Measurements from ENCODE around the gene RAD51C. TPM values are rescaled to one million over a fixed set of nuclear protein-coding genes. Genes with fewer than 3 reads are reported as not detected.

Gene RAD51C
- total and polyA plus RNA-seq, 9 of the 15 experiments (the other 6 are each of a cell fraction or from before 2014, with no cell fraction given), result 93.9 to 341 (median 135) TPM

DNA sequence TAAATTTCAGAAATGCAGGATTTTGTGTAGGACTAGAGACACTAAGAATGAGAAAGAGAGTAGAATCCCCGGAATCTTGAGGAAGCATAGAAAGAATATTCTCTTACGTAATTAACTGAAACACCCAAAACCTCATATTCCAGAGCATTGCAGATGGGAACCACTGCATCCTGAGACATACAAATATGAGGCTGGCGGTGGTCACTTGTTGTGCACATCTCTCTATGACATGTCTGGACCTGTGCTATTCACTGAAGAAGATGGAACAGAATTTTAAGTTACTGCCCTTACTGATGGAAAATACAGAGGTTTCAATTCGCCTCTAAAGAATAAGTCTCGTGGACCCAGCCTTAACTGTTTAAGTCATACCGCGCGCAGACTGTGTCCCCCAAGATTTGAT is 806 bp downstream of the RAD51C start (continued):
- TF ChIP-seq, protein P1, sequence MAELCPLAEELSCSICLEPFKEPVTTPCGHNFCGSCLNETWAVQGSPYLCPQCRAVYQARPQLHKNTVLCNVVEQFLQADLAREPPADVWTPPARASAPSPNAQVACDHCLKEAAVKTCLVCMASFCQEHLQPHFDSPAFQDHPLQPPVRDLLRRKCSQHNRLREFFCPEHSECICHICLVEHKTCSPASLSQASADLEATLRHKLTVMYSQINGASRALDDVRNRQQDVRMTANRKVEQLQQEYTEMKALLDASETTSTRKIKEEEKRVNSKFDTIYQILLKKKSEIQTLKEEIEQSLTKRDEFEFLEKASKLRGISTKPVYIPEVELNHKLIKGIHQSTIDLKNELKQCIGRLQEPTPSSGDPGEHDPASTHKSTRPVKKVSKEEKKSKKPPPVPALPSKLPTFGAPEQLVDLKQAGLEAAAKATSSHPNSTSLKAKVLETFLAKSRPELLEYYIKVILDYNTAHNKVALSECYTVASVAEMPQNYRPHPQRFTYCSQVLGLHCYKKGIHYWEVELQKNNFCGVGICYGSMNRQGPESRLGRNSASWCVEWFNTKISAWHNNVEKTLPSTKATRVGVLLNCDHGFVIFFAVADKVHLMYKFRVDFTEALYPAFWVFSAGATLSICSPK (IDR thresholded peaks at IDR 0.05; ENCODE audit: borderline replicate concordance), result 0 out of 2 replicates have a peak, but pooled peaks have one; percentile 13

DNA sequence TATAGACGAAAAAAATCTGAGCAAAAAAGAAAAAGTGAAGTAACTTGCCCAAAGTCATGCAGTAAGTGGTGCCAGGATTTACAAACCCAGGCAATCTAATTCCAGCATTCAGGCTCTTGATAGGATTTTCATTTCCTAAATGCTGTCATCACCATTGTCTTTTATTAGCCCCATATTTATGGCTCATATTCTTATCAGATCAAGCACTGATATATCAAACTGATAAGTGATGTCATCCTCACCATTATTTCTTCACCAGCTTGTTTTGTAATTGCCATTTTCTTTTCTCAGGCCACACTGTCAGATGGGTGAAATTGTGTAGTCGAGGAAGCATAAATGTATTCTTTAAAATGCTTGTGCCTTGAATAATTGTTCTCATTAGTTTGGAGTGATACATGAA is 1.3 kb downstream of the RAD51C start:
- ChIA-PET CTCF (ENCODE audit: low intra/inter-chr PET ratio) (no interaction called here), POLR2A (interaction anchor here (0.7 to 4.5 kb wide), 4 partner anchors 35 to 356 kb away, joined by 3 to 41 read pairs (median 7); no protein-coding TSS in a partner anchor)
- no peaks in the 10 kb centered on the region for H3K9me1 ChIP-seq (ENCODE audit: control insufficient read depth, insufficient read depth, low read length)
- H3K27ac ChIP-seq (ENCODE audit: extremely low read depth, low read depth, low read length), result peak overlapping the region; percentile 87; the same call in 2 of the 3 replicates
- peak overlapping the region in 1 of 2 experiments; percentile 89; a peak in 2 of 4 replicates for H3K9ac ChIP-seq (ENCODE audit: insufficient read depth in 1 of 2, low read depth in 2 of 2, low read length in 2 of 2)
- peaks cover 29% of the 10 kb centered on the region for H3K36me3 ChIP-seq (ENCODE audit: control insufficient read depth, insufficient read depth, low read length)
- intact Hi-C loops (cut with micrococcal nuclease), result no loop called here
- in situ Hi-C loops (cut with MboI), result no loop called here
- peak overlapping the region; percentile 87 for H3K4me2 ChIP-seq (ENCODE audit: insufficient read depth, low read length)
- H3K9me3 ChIP-seq (replicated peaks; ENCODE audit: control insufficient read depth, insufficient read depth, low read depth, low read length), result peaks cover 3% of the 10 kb centered on the region
- no peaks in the 10 kb centered on the region for H3K27me3 ChIP-seq (ENCODE audit: control insufficient read depth in 2 of 2, insufficient read depth in 2 of 2, low read length in 2 of 2)
- ATAC-seq (no peak), DNase-seq (ENCODE audit: extremely low read depth in 1 of 4, low spot score in 3 of 4) (no peak), FAIRE-seq (no peak)
- 0 out of 2 replicates have a peak overlapping the region, but pooled peaks have one; percentile 99 for H2AFZ ChIP-seq (ENCODE audit: low read depth, low read length)
- peaks cover 6% of the 10 kb centered on the region in 2 experiments for H3K4me1 ChIP-seq (replicated peaks in 1 of 2; ENCODE audit: control insufficient read depth in 2 of 2, insufficient read depth in 2 of 2, low read length in 2 of 2)
- H4K20me1 ChIP-seq (replicated peaks; ENCODE audit: control insufficient read depth, insufficient read depth, low read length), result no peaks in the 10 kb centered on the region
- WGBS (ENCODE audit: insufficient coverage, low coverage, missing lambda C conversion rate), result 16% methylated on average over 2 of the region's 2 CpGs
- BruUV-seq (replicated peaks), result no TSS peak
- H3K4me3 ChIP-seq, result peak overlapping the region; percentile 52
- peaks cover 32% of the 10 kb centered on the region for H3K79me2 ChIP-seq (ENCODE audit: control insufficient read depth, insufficient read depth, low read length)
- TF ChIP-seq MEIS2 (IDR thresholded peaks at IDR 0.05; ENCODE audit: partially characterized antibody), result peak; percentile 45
- TF ChIP-seq JUND (IDR thresholded peaks at IDR 0.05; ENCODE audit: borderline replicate concordance, low read depth, low read length), result 0 out of 2 replicates have a peak, but pooled peaks have one; percentile 19
- no peak for TF ChIP-seq JUND (tag; IDR thresholded peaks at IDR 0.05; ENCODE audit: borderline replicate concordance, low read depth, low read length)
- no peak for TF ChIP-seq ZNF444 (CRISPR knock-in tag; IDR thresholded peaks at IDR 0.05)
- TF ChIP-seq, protein P2, sequence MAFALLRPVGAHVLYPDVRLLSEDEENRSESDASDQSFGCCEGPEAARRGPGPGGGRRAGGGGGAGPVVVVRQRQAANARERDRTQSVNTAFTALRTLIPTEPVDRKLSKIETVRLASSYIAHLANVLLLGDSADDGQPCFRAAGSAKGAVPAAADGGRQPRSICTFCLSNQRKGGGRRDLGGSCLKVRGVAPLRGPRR (CRISPR knock-in tag; IDR thresholded peaks at IDR 0.05), result no peak
- 0 out of 4 replicates have a peak, but pooled peaks of 1 of the 2 experiments have one; percentile 0 for TF ChIP-seq KDM1A (IDR thresholded peaks at IDR 0.05)
- TF ChIP-seq, protein P3, sequence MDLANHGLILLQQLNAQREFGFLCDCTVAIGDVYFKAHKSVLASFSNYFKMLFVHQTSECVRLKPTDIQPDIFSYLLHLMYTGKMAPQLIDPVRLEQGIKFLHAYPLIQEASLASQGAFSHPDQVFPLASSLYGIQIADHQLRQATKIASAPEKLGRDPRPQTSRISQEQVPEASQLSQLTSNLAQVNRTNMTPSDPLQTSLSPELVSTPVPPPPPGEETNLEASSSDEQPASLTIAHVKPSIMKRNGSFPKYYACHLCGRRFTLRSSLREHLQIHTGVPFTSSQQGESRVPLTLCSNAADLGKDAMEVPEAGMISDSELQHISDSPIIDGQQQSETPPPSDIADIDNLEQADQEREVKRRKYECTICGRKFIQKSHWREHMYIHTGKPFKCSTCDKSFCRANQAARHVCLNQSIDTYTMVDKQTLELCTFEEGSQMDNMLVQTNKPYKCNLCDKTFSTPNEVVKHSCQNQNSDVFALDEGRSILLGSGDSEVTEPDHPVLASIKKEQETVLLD (IDR thresholded peaks at IDR 0.05), result 0 out of 2 replicates have a peak, but pooled peaks have one; percentile 35
- TF ChIP-seq DPF2 (IDR thresholded peaks at IDR 0.05), result 0 out of 2 replicates have a peak, but pooled peaks have one; percentile 23
- TF ChIP-seq, protein P4, sequence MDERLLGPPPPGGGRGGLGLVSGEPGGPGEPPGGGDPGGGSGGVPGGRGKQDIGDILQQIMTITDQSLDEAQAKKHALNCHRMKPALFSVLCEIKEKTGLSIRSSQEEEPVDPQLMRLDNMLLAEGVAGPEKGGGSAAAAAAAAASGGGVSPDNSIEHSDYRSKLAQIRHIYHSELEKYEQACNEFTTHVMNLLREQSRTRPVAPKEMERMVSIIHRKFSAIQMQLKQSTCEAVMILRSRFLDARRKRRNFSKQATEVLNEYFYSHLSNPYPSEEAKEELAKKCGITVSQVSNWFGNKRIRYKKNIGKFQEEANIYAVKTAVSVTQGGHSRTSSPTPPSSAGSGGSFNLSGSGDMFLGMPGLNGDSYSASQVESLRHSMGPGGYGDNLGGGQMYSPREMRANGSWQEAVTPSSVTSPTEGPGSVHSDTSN (CRISPR knock-in tag; IDR thresholded peaks at IDR 0.05; ENCODE audit: low read depth), result no peak
- TF ChIP-seq, protein P4 (tag; conservative IDR thresholded peaks at IDR 0.05; ENCODE audit: low read depth), result no peak
- TF ChIP-seq SRSF7 (optimal IDR thresholded peaks at IDR 0.05; ENCODE audit: low read depth, low read length), result no peak

All from K562 (cell line).